ENCODE data around the gene TCF20.

GRCh38 chr22:42281284-42281683 is 10.8 kb upstream of the TCF20 start:
- TF ChIP-seq CTCF (IDR thresholded peaks at IDR 0.05) (no peak), POLR2A (IDR thresholded peaks at IDR 0.05) (no peak)
